HepG2 (cell line): ENCODE measurements around the gene SLC29A1. TPM values are rescaled to one million over a fixed set of nuclear protein-coding genes. Genes with fewer than 3 reads are reported as not detected.

Source experiments
- AGO1 ChIP-seq: fragments of 200-400 bp; formaldehyde crosslinking; IDR thresholded peaks from 2 replicates; pipeline ENCODE4 v1.6.1; 2017; ENCODE audit warnings: mild to moderate bottlenecking, low read depth, low read length, moderate library complexity; ENCODE audit not compliant: poor library complexity, severe bottlenecking
- GPBP1L1 ChIP-seq: sonication (generic); formaldehyde crosslinking; IDR thresholded peaks from 2 replicates; pipeline ENCODE4 v1.5.0; 2020; ENCODE audit warnings: mild to moderate bottlenecking, missing genetic modification reagents
- KAT8 ChIP-seq: IDR thresholded peaks from 2 replicates; pipeline ENCODE4 v1.6.1; 2016; ENCODE audit warnings: missing genetic modification reagents, missing compliant biosample characterization
- MAFG ChIP-seq: sonication (generic); formaldehyde crosslinking; IDR thresholded peaks from 2 replicates; pipeline ENCODE4 v1.5.1; 2020; ENCODE audit warnings: mild to moderate bottlenecking, missing genetic modification reagents
- NCOA2 ChIP-seq: sonication (generic); formaldehyde crosslinking; IDR thresholded peaks from 2 replicates; pipeline ENCODE4 v1.8.0; 2022; ENCODE audit warnings: inconsistent platforms
- PHF21A ChIP-seq: sonication (generic); formaldehyde crosslinking; IDR thresholded peaks from 2 replicates; pipeline ENCODE4 v1.5.0; 2020; ENCODE audit warnings: mild to moderate bottlenecking, missing genetic modification reagents
- RORA ChIP-seq: sonication (generic); formaldehyde crosslinking; IDR thresholded peaks from 2 replicates; pipeline ENCODE4 v1.5.0; 2020; ENCODE audit warnings: mild to moderate bottlenecking, missing genetic modification reagents, moderate library complexity
- STAT6 ChIP-seq: sonication (generic); formaldehyde crosslinking; IDR thresholded peaks from 2 replicates; pipeline ENCODE4 v1.4.0; 2020; ENCODE audit warnings: missing genetic modification reagents, mild to moderate bottlenecking, borderline replicate concordance
- TFE3 ChIP-seq: IDR thresholded peaks from 2 replicates; pipeline ENCODE4 v1.6.1; 2016
- THYN1 ChIP-seq: sonication (generic); formaldehyde crosslinking; IDR thresholded peaks from 2 replicates; pipeline ENCODE4 v1.8.1; 2023; ENCODE audit warnings: low read depth, mild to moderate bottlenecking, moderate library complexity, missing genetic modification reagents, borderline replicate concordance
- ZNF12 ChIP-seq: sonication (generic); formaldehyde crosslinking; IDR thresholded peaks from 2 replicates; pipeline ENCODE4 v1.5.0; 2020; ENCODE audit warnings: missing genetic modification reagents
- ZNF136 ChIP-seq: sonication (generic); formaldehyde crosslinking; IDR thresholded peaks from 2 replicates; pipeline ENCODE4 v1.8.1; 2022; ENCODE audit warnings: low read depth, mild to moderate bottlenecking, moderate library complexity, missing genetic modification reagents
- ZNF17 ChIP-seq: sonication (generic); formaldehyde crosslinking; IDR thresholded peaks from 2 replicates; pipeline ENCODE4 v1.5.0; 2020; ENCODE audit warnings: mild to moderate bottlenecking, missing genetic modification reagents
- ZNF619 ChIP-seq: sonication (generic); formaldehyde crosslinking; IDR thresholded peaks from 2 replicates; pipeline ENCODE4 v1.4.0; 2020; ENCODE audit warnings: mild to moderate bottlenecking, missing genetic modification reagents
- ZNF780A ChIP-seq: sonication (generic); formaldehyde crosslinking; IDR thresholded peaks from 2 replicates; pipeline ENCODE4 v1.8.0; 2022; ENCODE audit warnings: mild to moderate bottlenecking, missing genetic modification reagents, moderate library complexity
- ZSCAN25 ChIP-seq: sonication (generic); formaldehyde crosslinking; IDR thresholded peaks from 2 replicates; pipeline ENCODE4 v1.8.0; 2022; ENCODE audit warnings: mild to moderate bottlenecking, missing genetic modification reagents
- polyA plus RNA-seq, 8 experiments: library from polyadenylated mRNA; depleted of rRNA in 3 of 8; stranded (reverse) in 7 of 8; unstranded in 1 of 8; fragments of >200 nt; fragmentation: Illumina TruSeq in 4 of 8; extraction: Trizol in 4 of 8; gene quantifications; 2 replicates each; pipeline versions ENCODE4 v1.2.1 to v1.2.3, GENCODE V29; 2011 to 2016; ENCODE audit warnings: low read depth in 4 of 8, missing spikeins in 1 of 8, mixed read lengths in 1 of 8; ENCODE audit not compliant: insufficient read depth in 1 of 8
- total RNA-seq, 5 experiments: library from RNA; depleted of rRNA; stranded (reverse); fragments of >200 nt; fragmentation: Illumina TruSeq; extraction: Trizol; gene quantifications; 2 replicates each; pipeline ENCODE4 v1.2.3, GENCODE V29; 2016; ENCODE audit warnings: low read depth in 1 of 5
- TF ChIP-seq, protein P1 (sequence below): sonication (generic); formaldehyde crosslinking; IDR thresholded peaks from 2 replicates; pipeline ENCODE4 v1.5.0; 2020; ENCODE audit warnings: missing genetic modification reagents, mild to moderate bottlenecking, borderline replicate concordance
- TF ChIP-seq, protein P2 (sequence below): sonication (generic); formaldehyde crosslinking; IDR thresholded peaks from 2 replicates; pipeline ENCODE4 v1.4.0; 2020; ENCODE audit warnings: missing genetic modification reagents, low read depth, mild to moderate bottlenecking, borderline replicate concordance

SLC29A1 gene
- total and polyA plus RNA-seq, 2 of the 13 experiments (the other 11 are each of a cell fraction or from before 2014, with no cell fraction given) = 43.2 to 106 TPM

DNA sequence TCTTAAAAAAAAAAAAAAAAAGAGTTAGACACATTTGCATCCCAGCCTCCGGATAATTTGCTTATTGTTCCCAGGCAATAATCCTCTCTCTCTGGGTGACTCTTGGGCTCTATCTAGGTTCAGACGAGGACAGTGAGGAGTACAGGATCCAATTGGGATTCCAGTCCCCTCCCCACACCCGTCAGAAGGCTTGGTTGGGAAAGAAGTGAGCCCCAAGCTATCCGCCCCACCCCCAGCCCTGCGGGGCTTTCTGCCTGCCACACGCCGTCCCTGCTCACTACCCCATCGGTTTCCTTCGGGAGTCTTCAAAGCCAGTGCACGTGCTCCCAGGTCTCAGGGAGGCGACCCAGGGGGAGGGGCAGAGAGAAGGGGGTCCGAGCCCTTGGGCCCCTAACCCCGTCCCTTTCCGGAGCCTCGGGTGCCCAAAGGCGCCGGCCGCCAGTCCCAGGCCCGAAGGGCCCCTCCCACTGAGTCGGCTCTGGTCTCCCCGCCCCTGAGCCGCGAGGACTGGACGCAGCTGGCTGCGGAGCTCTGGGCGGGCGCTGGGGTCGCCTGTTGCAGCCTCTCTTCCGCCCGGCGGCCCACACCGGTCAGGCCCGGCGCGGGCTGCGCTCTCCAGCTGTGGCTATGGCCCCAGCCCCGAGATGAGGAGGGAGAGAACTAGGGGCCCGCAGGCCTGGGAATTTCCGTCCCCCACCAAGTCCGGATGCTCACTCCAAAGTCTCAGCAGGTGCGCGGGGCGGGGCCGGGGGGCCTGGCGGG, 4.2 kb upstream of the SLC29A1 start (continued):
- TF ChIP-seq TFE3 (CRISPR knock-in tag) (peak; percentile 70; the same call in 1 of the 2 replicates), KAT8 (peak; percentile 72; the same call in 1 of the 2 replicates), RORA (CRISPR knock-in tag) (no peak), MAFG (CRISPR knock-in tag) (no peak), ZNF136 (CRISPR knock-in tag) (peak; percentile 76; the same call in 1 of the 2 replicates), AGO1 (no peak), THYN1 (no peak), ZNF780A (CRISPR knock-in tag) (no peak), GPBP1L1 (CRISPR knock-in tag) (no peak), PHF21A (peak; percentile 88), ZNF17 (CRISPR knock-in tag) (no peak), NCOA2 (CRISPR knock-in tag) (no peak), ZSCAN25 (no peak), ZNF619 (CRISPR knock-in tag) (peak; percentile 85; the same call in 1 of the 2 replicates), STAT6 (CRISPR knock-in tag) (peak; percentile 43; the same call in 1 of the 2 replicates), ZNF12 (CRISPR knock-in tag) (no peak)
- TF ChIP-seq, protein P1, sequence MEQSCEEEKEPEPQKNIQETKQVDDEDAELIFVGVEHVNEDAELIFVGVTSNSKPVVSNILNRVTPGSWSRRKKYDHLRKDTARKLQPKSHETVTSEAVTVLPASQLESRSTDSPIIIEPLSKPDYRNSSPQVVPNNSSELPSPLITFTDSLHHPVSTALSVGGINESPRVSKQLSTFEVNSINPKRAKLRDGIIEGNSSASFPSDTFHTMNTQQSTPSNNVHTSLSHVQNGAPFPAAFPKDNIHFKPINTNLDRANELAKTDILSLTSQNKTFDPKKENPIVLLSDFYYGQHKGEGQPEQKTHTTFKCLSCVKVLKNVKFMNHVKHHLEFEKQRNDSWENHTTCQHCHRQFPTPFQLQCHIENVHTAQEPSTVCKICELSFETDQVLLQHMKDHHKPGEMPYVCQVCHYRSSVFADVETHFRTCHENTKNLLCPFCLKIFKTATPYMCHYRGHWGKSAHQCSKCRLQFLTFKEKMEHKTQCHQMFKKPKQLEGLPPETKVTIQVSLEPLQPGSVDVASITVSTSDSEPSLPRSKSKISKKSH (CRISPR knock-in tag) = peak; percentile 74
- TF ChIP-seq, protein P2, sequence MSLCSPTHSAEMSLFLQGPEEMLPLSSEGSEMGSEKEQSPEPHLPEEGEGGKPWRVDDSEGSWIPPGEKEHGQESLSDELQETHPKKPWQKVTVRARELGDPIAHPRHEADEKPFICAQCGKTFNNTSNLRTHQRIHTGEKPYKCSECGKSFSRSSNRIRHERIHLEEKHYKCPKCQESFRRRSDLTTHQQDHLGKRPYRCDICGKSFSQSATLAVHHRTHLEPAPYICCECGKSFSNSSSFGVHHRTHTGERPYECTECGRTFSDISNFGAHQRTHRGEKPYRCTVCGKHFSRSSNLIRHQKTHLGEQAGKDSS = 0 out of 2 replicates have a peak, but pooled peaks have one; percentile 55
